Adrenal gland (tissue), 12 donors: ENCODE results near the gene GNPAT. TPM values are rescaled to one million over a fixed set of nuclear protein-coding genes. Genes with fewer than 3 reads are reported as not detected.
A peak's percentile ranks its signal among the peaks of the same experiment; 100 is the strongest.

Experiments
- DNase-seq, 7 donors: peaks; one replicate each; pipeline ENCODE4 v3.0.0-alpha.2; 2019 to 2020
- H3K27ac ChIP-seq, 5 donors: fragments of 200-600 bp; sonication (generic) in 4 of 5; 1 replicate in 3 of 5; 2 replicates in 2 of 5; pipeline versions ENCODE4 v1.5.1 to v1.8.0; 2016 to 2020; ENCODE audit warnings: mild to moderate bottlenecking in 1 of 5
- H3K27me3 ChIP-seq: fragments of 200-600 bp; 2 replicates; pipeline ENCODE4 v1.8.0; 2021
- H3K36me3 ChIP-seq, 2 donors: fragments of 200-600 bp; replicated peaks in 1 of 2; 1 replicate in 1 of 2; 2 replicates in 1 of 2; pipeline versions ENCODE4 v1.5.1 to v1.8.0; 2018 to 2022
- H3K4me1 ChIP-seq, 2 donors: fragments of 200-600 bp; replicated peaks in 1 of 2; 1 replicate in 1 of 2; 2 replicates in 1 of 2; pipeline versions ENCODE4 v1.5.1 to v1.8.0; 2018 to 2021
- H3K4me3 ChIP-seq, 4 donors: fragments of 200-600 bp; sonication (generic) in 3 of 4; one replicate each; pipeline ENCODE4 v1.5.1; 2016 to 2018
- H3K9me3 ChIP-seq, 3 donors: fragments of 200-600 bp; sonication (generic) in 1 of 3; replicated peaks in 1 of 3; 1 replicate in 2 of 3; 2 replicates in 1 of 3; pipeline versions ENCODE4 v1.5.1 to v1.8.0; 2016 to 2021
- CTCF ChIP-seq, 6 experiments: fragments of 450-650 bp in 4 of 6; fragments of 200-600 bp in 2 of 6; sonication (generic) in 1 of 6; IDR thresholded peaks; 1 replicate in 5 of 6; 2 replicates in 1 of 6; pipeline versions ENCODE4 v1.5.1 to v1.8.0; 2016 to 2021; ENCODE audit warnings: antibody characterized with exemption in 6 of 6, mild to moderate bottlenecking in 2 of 6, moderate library complexity in 1 of 6
- POLR2A ChIP-seq, 2 donors: fragments of 450-650 bp; IDR thresholded peaks; one replicate each; pipeline ENCODE4 v1.6.1; 2017; ENCODE audit warnings: antibody characterized with exemption in 2 of 2, mild to moderate bottlenecking in 2 of 2, moderate library complexity in 1 of 2
- WGBS, 4 donors: extraction: QIAGEN DNeasy Blood & Tissue Kit in 2 of 4; methylation state at CpG; one replicate each; pipeline versions ENCODE4 v1.1.5 to v1.1.7; 2013 to 2017; 5-methylcytosine and 5-hydroxymethylcytosine counted together
- intact Hi-C, 2 donors: fragments of 100-400 bp; cut with DNase I; formaldehyde crosslinking; loops; one replicate each; pipeline versions ENCODE4 v1.14.1 to v1.15.0; 2022 to 2023
- polyA plus RNA-seq, 3 donors: library from polyadenylated mRNA; stranded (reverse); fragments of 200-250 nt in 2 of 3; fragments of 350-450 nt in 1 of 3; fragmentation: Illumina TruSeq in 1 of 3; extraction: RNeasy Lipid Tissue Mini Kit (QIAGEN cat#74804) in 1 of 3; gene quantifications; one replicate each; pipeline ENCODE4 v1.2.3, GENCODE V29; 2013 to 2014
- total RNA-seq, 9 donors: library from RNA; depleted of rRNA in 4 of 9; stranded (reverse); fragments of >200 nt in 4 of 9; fragments of 120-200 nt in 1 of 9; fragmentation: NEBNext Ultra II Directional in 1 of 9; extraction: Animal tissue kit (Norgen Biotek cat#: 25700) in 1 of 9; gene quantifications; one replicate each; pipeline versions ENCODE4 v1.1.0 to v1.2.4, GENCODE V29; 2013 to 2023
- donor health status: healthy with polysubstance abuse.
- donor health status: Bipolar disorder and iron deficiency.
- donor health status: DM: yes; HTN: yes; CAD: no.
- donor health status: DM: no; HTN: no; CAD: no.
- donor health status: DM: no; HTN: no; CAD: no.
- donor health status: DM: yes; HTN: yes; CAD: no.

The GNPAT gene
- total and polyA plus RNA-seq, 12 donors = 27.0 to 91.9 (median 49.7) TPM

GRCh38 chr1:231231511-231231910, 9.5 kb upstream of the GNPAT start:
- DNase-seq = no peak
- Histone ChIP-seq H3K27me3 (no peaks in the 10 kb centered on the region), H3K4me1 (peaks cover 13 to 17% of the 10 kb centered on the region in 2 donors), H3K27ac (no peak overlapping the region), H3K36me3 (peaks cover 0 to 26% of the 10 kb centered on the region in 2 donors), H3K9me3 (no peaks in the 10 kb centered on the region), H3K4me3 (no peak overlapping the region)
- TF ChIP-seq POLR2A (IDR thresholded peaks at IDR 0.05) (no peak), CTCF (IDR thresholded peaks at IDR 0.05) (no peak)
- WGBS, 4 donors = 93 to 97% (median 96%) methylated on average over 10 of the region's 10 CpGs
- intact Hi-C loops = no loop called here

GRCh38 chr1:231232870-231233734, 7.9 kb upstream of the GNPAT start:
- WGBS, 4 donors = 84 to 89% (median 86%) methylated on average over 14 of the region's 14 CpGs
- H3K27me3 ChIP-seq = no peaks in the 10 kb centered on the region
- peaks cover 17 to 19% of the 10 kb centered on the region in 2 donors for H3K4me1 ChIP-seq
- H3K27ac ChIP-seq = peak overlapping the region in 2 of 5 donors; percentile 23 to 50
- TF ChIP-seq CTCF (IDR thresholded peaks at IDR 0.05) (no peak), POLR2A (IDR thresholded peaks at IDR 0.05) (no peak)
- no peaks in the 10 kb centered on the region for H3K9me3 ChIP-seq
- peaks cover 0 to 26% of the 10 kb centered on the region in 2 donors for H3K36me3 ChIP-seq
- intact Hi-C loops = no loop called here
- no peak overlapping the region for H3K4me3 ChIP-seq
- DNase-seq = no peak

GRCh38 chr1:231233735-231234417, 7.1 kb upstream of the GNPAT start:
- Histone ChIP-seq H3K36me3 (peaks cover 0 to 27% of the 10 kb centered on the region in 2 donors), H3K9me3 (no peaks in the 10 kb centered on the region)

More at GRCh38 chr1:231233735-231234417, 7.1 kb upstream of the GNPAT start:
- intact Hi-C loops = no loop called here
- H3K27me3 ChIP-seq = no peaks in the 10 kb centered on the region
- DNase-seq = peak in 6 of 7 donors; percentile 42 to 66 (median 50)
- WGBS, 4 donors = 42 to 44% (median 43%) methylated on average over 8 of the region's 8 CpGs
- TF ChIP-seq CTCF (IDR thresholded peaks at IDR 0.05) (no peak), POLR2A (IDR thresholded peaks at IDR 0.05) (no peak)
- peak overlapping the region in 3 of 5 donors; percentile 23 to 50 (median 35) for H3K27ac ChIP-seq
- no peak overlapping the region for H3K4me3 ChIP-seq
- H3K4me1 ChIP-seq = peaks cover 17 to 19% of the 10 kb centered on the region in 2 donors
